K562 (cell line): Measurements from ENCODE around the gene MSH2. TPM values are rescaled to one million over a fixed set of nuclear protein-coding genes. Genes with fewer than 3 reads are reported as not detected.
A peak's percentile ranks its signal among the peaks of the same experiment; 100 is the strongest.

Experiments used
- CBFA2T3 ChIP-seq: fragments of 450-650 bp; IDR thresholded peaks from 2 replicates; pipeline ENCODE4 v1.6.1; 2017
- FOSL1 ChIP-seq: fragments of 200-800 bp; sonication (Bioruptor generic); conservative IDR thresholded peaks from 2 replicates; pipeline ENCODE4 v1.6.1; 2016; ENCODE audit warnings: missing genetic modification characterization, missing compliant biosample characterization
- HOXB6 ChIP-seq: fragments of 250-450 bp; sonication (Bioruptor Pico); IDR thresholded peaks from 2 replicates; pipeline ENCODE4 v1.5.1; 2022; ENCODE audit warnings: mild to moderate bottlenecking, borderline replicate concordance
- NR2C2 ChIP-seq, 2 experiments: fragments of 200-800 bp in 1 of 2; sonication (Bioruptor generic) in 1 of 2; sonication (generic) in 1 of 2; formaldehyde crosslinking in 1 of 2; IDR thresholded peaks; 2 replicates each; pipeline versions ENCODE4 v1.6.1 to v1.8.0; 2016 to 2022; ENCODE audit warnings: mild to moderate bottlenecking in 1 of 2, missing compliant biosample characterization in 1 of 2, missing genetic modification characterization in 1 of 2, missing genetic modification reagents in 1 of 2
- ZBTB7A ChIP-seq: IDR thresholded peaks from 2 replicates; pipeline ENCODE4 v1.6.1; 2011; ENCODE audit warnings: low read depth, mild to moderate bottlenecking, low read length, moderate library complexity, borderline replicate concordance; ENCODE audit not compliant: control insufficient read depth
- ZNF347 ChIP-seq: fragments of 450-650 bp; formaldehyde crosslinking; IDR thresholded peaks from 2 replicates; pipeline ENCODE4 v1.4.0; 2020; ENCODE audit warnings: low read depth, mild to moderate bottlenecking, moderate library complexity
- polyA plus RNA-seq, 8 experiments: library from polyadenylated mRNA; depleted of rRNA in 4 of 8; stranded (reverse) in 5 of 8; unstranded in 3 of 8; fragments of >200 nt; fragmentation: Nextera tagmentation in 2 of 8; fragmentation: Illumina TruSeq in 1 of 8; extraction: Ambion mirVana in 2 of 8; extraction: Trizol in 1 of 8; gene quantifications; 2 replicates each; pipeline versions ENCODE4 v1.2.1 to v1.2.3, GENCODE V29; 2011 to 2014; ENCODE audit warnings: inconsistent platforms in 1 of 8, missing spikeins in 1 of 8
- total RNA-seq, 7 experiments: library from RNA; depleted of rRNA in 6 of 7; stranded (reverse); fragments of >200 nt in 6 of 7; fragmentation: Illumina TruSeq in 2 of 7; extraction: Trizol in 2 of 7; gene quantifications; 2 replicates each; pipeline versions ENCODE4 v1.2.1 to v1.2.3, GENCODE V29; 2011 to 2021; ENCODE audit warnings: low replicate concordance in 1 of 7
- TF ChIP-seq, protein P1 (sequence below): sonication (generic); IDR thresholded peaks from 2 replicates; pipeline ENCODE4 v1.6.1; 2016
- TF ChIP-seq, protein P2 (sequence below): fragments of 250-450 bp; sonication (Bioruptor Pico); IDR thresholded peaks from 2 replicates; pipeline ENCODE4 v1.5.0; 2021; ENCODE audit warnings: mild to moderate bottlenecking, borderline replicate concordance
- TF ChIP-seq, protein P3 (sequence below), 2 experiments: fragments of 200-800 bp in 1 of 2; sonication (Bioruptor generic) in 1 of 2; sonication (generic) in 1 of 2; formaldehyde crosslinking in 1 of 2; IDR thresholded peaks in 1 of 2; conservative IDR thresholded peaks in 1 of 2; 2 replicates each; pipeline versions ENCODE4 v1.5.0 to v1.6.1; 2016 to 2020; ENCODE audit warnings: missing compliant biosample characterization in 1 of 2, missing genetic modification characterization in 1 of 2, missing genetic modification reagents in 1 of 2
- TF ChIP-seq, protein P4 (sequence below): fragments of 450-650 bp; IDR thresholded peaks from 2 replicates; pipeline ENCODE4 v1.6.1; 2017; ENCODE audit warnings: antibody characterized with exemption, mild to moderate bottlenecking
- TF ChIP-seq, protein P5 (sequence below): sonication (generic); formaldehyde crosslinking; IDR thresholded peaks from 2 replicates; pipeline ENCODE4 v1.8.0; 2022; ENCODE audit warnings: mild to moderate bottlenecking, missing genetic modification reagents

The MSH2 gene
- total and polyA plus RNA-seq, 9 of the 15 experiments (the other 6 are each of a cell fraction or from before 2014, with no cell fraction given), result 51.8 to 139 (median 113) TPM

DNA sequence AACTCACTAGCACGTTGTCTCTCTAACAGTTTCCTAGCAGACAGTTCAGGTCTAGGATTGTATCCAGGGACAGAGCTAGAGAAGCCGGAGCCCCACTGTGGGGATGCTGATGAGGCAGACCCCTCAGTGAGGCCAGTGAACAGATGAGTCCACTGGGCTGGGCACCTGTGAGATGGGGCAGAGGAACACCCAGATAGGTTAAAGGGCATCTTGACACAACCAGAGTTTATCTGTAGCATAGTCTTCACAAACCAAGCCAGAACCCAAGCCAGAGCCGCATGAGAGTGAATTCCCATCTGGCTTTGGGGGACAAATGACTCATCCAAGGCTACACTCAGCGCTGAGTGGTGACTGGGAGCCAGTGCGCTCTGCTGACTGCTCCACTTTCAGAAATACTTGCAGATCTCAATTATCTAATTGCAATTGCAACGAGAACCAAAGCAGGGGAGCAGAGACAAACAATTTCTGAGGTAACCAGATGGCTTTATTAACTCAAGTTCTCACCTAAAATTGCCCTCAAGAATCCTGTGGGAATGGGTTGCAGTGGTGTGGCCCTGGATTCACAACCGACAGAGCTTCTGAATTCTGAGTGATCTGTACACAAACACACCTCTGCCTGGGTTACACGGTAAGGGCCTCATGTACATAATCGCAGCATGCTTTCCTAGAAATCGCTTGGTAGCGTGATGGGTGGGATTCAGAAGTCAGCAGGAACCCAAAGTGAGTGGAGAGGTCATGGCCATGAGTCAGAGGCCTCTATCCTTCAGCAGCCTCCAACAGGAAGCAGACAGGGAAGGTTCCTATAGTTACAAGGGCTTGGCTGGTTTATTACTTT, 48.7 kb upstream of the MSH2 start (continued):
- TF ChIP-seq CBFA2T3 (peak; percentile 22; the same call in 1 of the 2 replicates), HOXB6 (CRISPR knock-in tag) (no peak), FOSL1 (tag) (peak; percentile 93), ZNF347 (CRISPR knock-in tag) (no peak), NR2C2 (CRISPR knock-in tag; IDR thresholded peaks at IDR 0.05) (peak; percentile 54; the same call in 1 of the 2 replicates), NR2C2 (tag; IDR thresholded peaks at IDR 0.05) (peak; percentile 76), ZBTB7A (0 out of 2 replicates have a peak, but pooled peaks have one; percentile 13)
- TF ChIP-seq, protein P1, sequence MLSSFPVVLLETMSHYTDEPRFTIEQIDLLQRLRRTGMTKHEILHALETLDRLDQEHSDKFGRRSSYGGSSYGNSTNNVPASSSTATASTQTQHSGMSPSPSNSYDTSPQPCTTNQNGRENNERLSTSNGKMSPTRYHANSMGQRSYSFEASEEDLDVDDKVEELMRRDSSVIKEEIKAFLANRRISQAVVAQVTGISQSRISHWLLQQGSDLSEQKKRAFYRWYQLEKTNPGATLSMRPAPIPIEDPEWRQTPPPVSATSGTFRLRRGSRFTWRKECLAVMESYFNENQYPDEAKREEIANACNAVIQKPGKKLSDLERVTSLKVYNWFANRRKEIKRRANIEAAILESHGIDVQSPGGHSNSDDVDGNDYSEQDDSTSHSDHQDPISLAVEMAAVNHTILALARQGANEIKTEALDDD, result peak; percentile 50; the same call in 1 of the 2 replicates
- TF ChIP-seq, protein P2, sequence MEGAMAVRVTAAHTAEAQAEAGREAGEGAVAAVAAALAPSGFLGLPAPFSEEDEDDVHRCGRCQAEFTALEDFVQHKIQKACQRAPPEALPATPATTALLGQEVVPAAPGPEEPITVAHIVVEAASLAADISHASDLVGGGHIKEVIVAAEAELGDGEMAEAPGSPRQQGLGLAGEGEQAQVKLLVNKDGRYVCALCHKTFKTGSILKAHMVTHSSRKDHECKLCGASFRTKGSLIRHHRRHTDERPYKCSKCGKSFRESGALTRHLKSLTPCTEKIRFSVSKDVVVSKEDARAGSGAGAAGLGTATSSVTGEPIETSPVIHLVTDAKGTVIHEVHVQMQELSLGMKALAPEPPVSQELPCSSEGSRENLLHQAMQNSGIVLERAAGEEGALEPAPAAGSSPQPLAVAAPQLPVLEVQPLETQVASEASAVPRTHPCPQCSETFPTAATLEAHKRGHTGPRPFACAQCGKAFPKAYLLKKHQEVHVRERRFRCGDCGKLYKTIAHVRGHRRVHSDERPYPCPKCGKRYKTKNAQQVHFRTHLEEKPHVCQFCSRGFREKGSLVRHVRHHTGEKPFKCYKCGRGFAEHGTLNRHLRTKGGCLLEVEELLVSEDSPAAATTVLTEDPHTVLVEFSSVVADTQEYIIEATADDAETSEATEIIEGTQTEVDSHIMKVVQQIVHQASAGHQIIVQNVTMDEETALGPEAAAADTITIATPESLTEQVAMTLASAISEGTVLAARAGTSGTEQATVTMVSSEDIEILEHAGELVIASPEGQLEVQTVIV (CRISPR knock-in tag), result no peak
- TF ChIP-seq, protein P3, sequence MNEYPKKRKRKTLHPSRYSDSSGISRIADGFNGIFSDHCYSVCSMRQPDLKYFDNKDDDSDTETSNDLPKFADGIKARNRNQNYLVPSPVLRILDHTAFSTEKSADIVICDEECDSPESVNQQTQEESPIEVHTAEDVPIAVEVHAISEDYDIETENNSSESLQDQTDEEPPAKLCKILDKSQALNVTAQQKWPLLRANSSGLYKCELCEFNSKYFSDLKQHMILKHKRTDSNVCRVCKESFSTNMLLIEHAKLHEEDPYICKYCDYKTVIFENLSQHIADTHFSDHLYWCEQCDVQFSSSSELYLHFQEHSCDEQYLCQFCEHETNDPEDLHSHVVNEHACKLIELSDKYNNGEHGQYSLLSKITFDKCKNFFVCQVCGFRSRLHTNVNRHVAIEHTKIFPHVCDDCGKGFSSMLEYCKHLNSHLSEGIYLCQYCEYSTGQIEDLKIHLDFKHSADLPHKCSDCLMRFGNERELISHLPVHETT (CRISPR knock-in tag; conservative IDR thresholded peaks at IDR 0.05 in 1 of 2, IDR thresholded peaks at IDR 0.05 in 1 of 2), result peak in 1 of 2 experiments; percentile 58; a peak in 1 of 4 replicates
- TF ChIP-seq, protein P4, sequence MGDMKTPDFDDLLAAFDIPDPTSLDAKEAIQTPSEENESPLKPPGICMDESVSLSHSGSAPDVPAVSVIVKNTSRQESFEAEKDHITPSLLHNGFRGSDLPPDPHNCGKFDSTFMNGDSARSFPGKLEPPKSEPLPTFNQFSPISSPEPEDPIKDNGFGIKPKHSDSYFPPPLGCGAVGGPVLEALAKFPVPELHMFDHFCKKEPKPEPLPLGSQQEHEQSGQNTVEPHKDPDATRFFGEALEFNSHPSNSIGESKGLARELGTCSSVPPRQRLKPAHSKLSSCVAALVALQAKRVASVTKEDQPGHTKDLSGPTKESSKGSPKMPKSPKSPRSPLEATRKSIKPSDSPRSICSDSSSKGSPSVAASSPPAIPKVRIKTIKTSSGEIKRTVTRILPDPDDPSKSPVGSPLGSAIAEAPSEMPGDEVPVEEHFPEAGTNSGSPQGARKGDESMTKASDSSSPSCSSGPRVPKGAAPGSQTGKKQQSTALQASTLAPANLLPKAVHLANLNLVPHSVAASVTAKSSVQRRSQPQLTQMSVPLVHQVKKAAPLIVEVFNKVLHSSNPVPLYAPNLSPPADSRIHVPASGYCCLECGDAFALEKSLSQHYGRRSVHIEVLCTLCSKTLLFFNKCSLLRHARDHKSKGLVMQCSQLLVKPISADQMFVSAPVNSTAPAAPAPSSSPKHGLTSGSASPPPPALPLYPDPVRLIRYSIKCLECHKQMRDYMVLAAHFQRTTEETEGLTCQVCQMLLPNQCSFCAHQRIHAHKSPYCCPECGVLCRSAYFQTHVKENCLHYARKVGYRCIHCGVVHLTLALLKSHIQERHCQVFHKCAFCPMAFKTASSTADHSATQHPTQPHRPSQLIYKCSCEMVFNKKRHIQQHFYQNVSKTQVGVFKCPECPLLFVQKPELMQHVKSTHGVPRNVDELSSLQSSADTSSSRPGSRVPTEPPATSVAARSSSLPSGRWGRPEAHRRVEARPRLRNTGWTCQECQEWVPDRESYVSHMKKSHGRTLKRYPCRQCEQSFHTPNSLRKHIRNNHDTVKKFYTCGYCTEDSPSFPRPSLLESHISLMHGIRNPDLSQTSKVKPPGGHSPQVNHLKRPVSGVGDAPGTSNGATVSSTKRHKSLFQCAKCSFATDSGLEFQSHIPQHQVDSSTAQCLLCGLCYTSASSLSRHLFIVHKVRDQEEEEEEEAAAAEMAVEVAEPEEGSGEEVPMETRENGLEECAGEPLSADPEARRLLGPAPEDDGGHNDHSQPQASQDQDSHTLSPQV, result peak; percentile 83
- TF ChIP-seq, protein P5, sequence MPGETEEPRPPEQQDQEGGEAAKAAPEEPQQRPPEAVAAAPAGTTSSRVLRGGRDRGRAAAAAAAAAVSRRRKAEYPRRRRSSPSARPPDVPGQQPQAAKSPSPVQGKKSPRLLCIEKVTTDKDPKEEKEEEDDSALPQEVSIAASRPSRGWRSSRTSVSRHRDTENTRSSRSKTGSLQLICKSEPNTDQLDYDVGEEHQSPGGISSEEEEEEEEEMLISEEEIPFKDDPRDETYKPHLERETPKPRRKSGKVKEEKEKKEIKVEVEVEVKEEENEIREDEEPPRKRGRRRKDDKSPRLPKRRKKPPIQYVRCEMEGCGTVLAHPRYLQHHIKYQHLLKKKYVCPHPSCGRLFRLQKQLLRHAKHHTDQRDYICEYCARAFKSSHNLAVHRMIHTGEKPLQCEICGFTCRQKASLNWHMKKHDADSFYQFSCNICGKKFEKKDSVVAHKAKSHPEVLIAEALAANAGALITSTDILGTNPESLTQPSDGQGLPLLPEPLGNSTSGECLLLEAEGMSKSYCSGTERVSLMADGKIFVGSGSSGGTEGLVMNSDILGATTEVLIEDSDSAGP, result no peak
